SK-N-SH (cell line): Measurements from ENCODE around the gene SALL3. TPM values are rescaled to one million over a fixed set of nuclear protein-coding genes. Genes with fewer than 3 reads are reported as not detected.

ENCODE experiments used
- CTCF ChIA-PET: fragments of 300-600, 350-600 bp; formaldehyde crosslinking; extraction: SDS; loops from one replicate; lab custom pipeline; 2021; lab: Yijun Ruan, JAX
- POLR2A ChIA-PET: fragments of 350-600 bp; sonication (Branson Sonifier 250); formaldehyde crosslinking; extraction: SDS; loops from one replicate; lab custom pipeline; 2020; ENCODE audit warnings: antibody characterized with exemption, inconsistent platforms; lab: Yijun Ruan, JAX
- DNase-seq: peaks from one replicate; pipeline ENCODE4 v3.0.0; 2012
- H2AFZ ChIP-seq: fragments of 200-600 bp; sonication (generic); 2 replicates; pipeline ENCODE4 v1.8.1; 2016; ENCODE audit warnings: antibody characterized with exemption, mild to moderate bottlenecking, low read depth
- H3F3A ChIP-seq: fragments of 200-600 bp; sonication (generic); replicated peaks from 2 replicates; pipeline ENCODE3; 2016; ENCODE audit warnings: antibody characterized with exemption, mild to moderate bottlenecking; ENCODE audit not compliant: insufficient read depth
- H3K27ac ChIP-seq, 2 experiments: fragments of 200-500 bp in 1 of 2; fragments of 200-600 bp in 1 of 2; sonication (Bioruptor generic) in 1 of 2; sonication (generic), shearing (Covaris generic) in 1 of 2; 2 replicates each; pipeline versions ENCODE4 v1.5.1 to v1.6.1; 2014 to 2016; ENCODE audit warnings: low read depth in 2 of 2, inconsistent platforms in 1 of 2, low read length in 1 of 2, mild to moderate bottlenecking in 1 of 2, mixed read lengths in 1 of 2
- H3K27me3 ChIP-seq: fragments of 200-600 bp; sonication (generic), shearing (Covaris generic); 2 replicates; pipeline ENCODE4 v1.6.1; 2016; ENCODE audit warnings: mixed run types; ENCODE audit not compliant: insufficient read depth
- H3K36me3 ChIP-seq, 2 experiments: fragments of 200-500 bp in 1 of 2; fragments of 200-600 bp in 1 of 2; sonication (Bioruptor generic) in 1 of 2; sonication (generic) in 1 of 2; replicated peaks in 1 of 2; 2 replicates each; pipeline versions ENCODE3 to v1.5.1; 2014 to 2016; ENCODE audit warnings: low read length in 1 of 2, mild to moderate bottlenecking in 1 of 2; ENCODE audit not compliant: insufficient read depth in 2 of 2, control insufficient read depth in 1 of 2
- H3K4me1 ChIP-seq, 2 experiments: fragments of 200-500 bp in 1 of 2; fragments of 200-600 bp in 1 of 2; sonication (Bioruptor generic) in 1 of 2; sonication (generic), shearing (Covaris generic) in 1 of 2; 2 replicates each; pipeline versions ENCODE4 v1.5.1 to v1.6.1; 2014 to 2016; ENCODE audit warnings: low read depth in 1 of 2, low read length in 1 of 2, mixed run types in 1 of 2; ENCODE audit not compliant: insufficient read depth in 2 of 2, control insufficient read depth in 1 of 2
- H3K4me2 ChIP-seq: fragments of 200-600 bp; sonication (generic), shearing (Covaris generic); 2 replicates; pipeline ENCODE4 v1.6.1; 2017; ENCODE audit warnings: mixed run types
- H3K4me3 ChIP-seq, 2 experiments: fragments of 200-500 bp in 1 of 2; fragments of 200-600 bp in 1 of 2; sonication (Bioruptor generic) in 1 of 2; sonication (generic), shearing (Covaris generic) in 1 of 2; 2 replicates each; pipeline versions ENCODE4 v1.5.1 to v1.8.1; 2014 to 2016; ENCODE audit warnings: low read depth in 2 of 2, inconsistent platforms in 1 of 2, low read length in 1 of 2, mild to moderate bottlenecking in 1 of 2, mixed read lengths in 1 of 2, moderate library complexity in 1 of 2
- H3K79me2 ChIP-seq: fragments of 200-600 bp; sonication (generic); 2 replicates; pipeline ENCODE4 v1.8.1; 2017; ENCODE audit warnings: mild to moderate bottlenecking; ENCODE audit not compliant: insufficient read depth
- H3K9ac ChIP-seq: fragments of 200-600 bp; sonication (generic); 2 replicates; pipeline ENCODE4 v1.6.1; 2017; ENCODE audit warnings: mixed run types
- H3K9me2 ChIP-seq: fragments of 200-600 bp; sonication (generic); 2 replicates; pipeline ENCODE4 v1.6.1; 2017; ENCODE audit warnings: mixed run types
- H3K9me3 ChIP-seq: fragments of 200-600 bp; sonication (generic); 2 replicates; pipeline ENCODE4 v1.6.1; 2017; ENCODE audit warnings: mixed run types, mild to moderate bottlenecking, moderate library complexity
- H4K20me1 ChIP-seq: fragments of 200-600 bp; sonication (generic); 2 replicates; pipeline ENCODE4 v1.6.1; 2017; ENCODE audit warnings: mild to moderate bottlenecking, mixed run types; ENCODE audit not compliant: insufficient read depth
- EP300 ChIP-seq, 2 experiments: IDR thresholded peaks; 2 replicates each; pipeline versions ENCODE4 v1.4.0 to v1.6.1; 2012; ENCODE audit warnings: borderline replicate concordance in 1 of 2, low read depth in 1 of 2, low read length in 1 of 2
- EZH2phosphoT487 ChIP-seq: fragments of 200-600 bp; sonication (generic); IDR thresholded peaks from 2 replicates; pipeline ENCODE4 v1.6.1; 2017; ENCODE audit warnings: low read depth, mixed run types, mild to moderate bottlenecking, antibody characterized with exemption, moderate library complexity, borderline replicate concordance
- FOSL2 ChIP-seq: IDR thresholded peaks from 2 replicates; pipeline ENCODE4 v1.4.0; 2012; ENCODE audit warnings: low read depth, mild to moderate bottlenecking, moderate library complexity, borderline replicate concordance
- FOXM1 ChIP-seq: IDR thresholded peaks from 2 replicates; pipeline ENCODE4 v1.4.0; 2012; ENCODE audit warnings: low read depth, mild to moderate bottlenecking
- GABPA ChIP-seq: IDR thresholded peaks from 2 replicates; pipeline ENCODE4 v1.4.0; 2012; ENCODE audit warnings: low read depth, mild to moderate bottlenecking
- JUND ChIP-seq: IDR thresholded peaks from 2 replicates; pipeline ENCODE4 v1.4.0; 2012
- RAD21 ChIP-seq: IDR thresholded peaks from 2 replicates; pipeline ENCODE4 v1.6.1; 2012; ENCODE audit warnings: mild to moderate bottlenecking, low read length
- RFX5 ChIP-seq: IDR thresholded peaks from 2 replicates; pipeline ENCODE4 v1.6.1; 2012; ENCODE audit warnings: mild to moderate bottlenecking, improper control_type of control experiment, low read length
- SMC3 ChIP-seq: IDR thresholded peaks from 2 replicates; pipeline ENCODE4 v1.6.1; 2012; ENCODE audit warnings: low read depth, low read length, improper control_type of control experiment
- TAF1 ChIP-seq: IDR thresholded peaks from 2 replicates; pipeline ENCODE4 v1.6.1; 2012; ENCODE audit warnings: low read depth, mild to moderate bottlenecking, low read length, moderate library complexity, borderline replicate concordance
- TCF12 ChIP-seq: IDR thresholded peaks from 2 replicates; pipeline ENCODE4 v1.4.0; 2012
- TEAD4 ChIP-seq: IDR thresholded peaks from 2 replicates; pipeline ENCODE4 v1.4.0; 2012; ENCODE audit warnings: mild to moderate bottlenecking, borderline replicate concordance; ENCODE audit not compliant: insufficient read depth
- YY1 ChIP-seq: IDR thresholded peaks from 2 replicates; pipeline ENCODE4 v1.4.0; 2012; ENCODE audit warnings: low read depth, mild to moderate bottlenecking
- WGBS: methylation state at CpG from one replicate; pipeline ENCODE4 v1.1.6; 2017; ENCODE audit warnings: low lambda C conversion rate; 5-methylcytosine and 5-hydroxymethylcytosine counted together
- polyA plus RNA-seq, 3 experiments: library from polyadenylated mRNA; depleted of rRNA; stranded (reverse); fragments of >200 nt; gene quantifications; 2 replicates each; pipeline ENCODE4 v1.2.3, GENCODE V29; 2012
- TF ChIP-seq, protein P1 (sequence below): fragments of 200-600 bp; sonication (generic); IDR thresholded peaks from 2 replicates; pipeline ENCODE4 v1.6.1; 2017; ENCODE audit warnings: antibody characterized with exemption, mild to moderate bottlenecking, moderate library complexity
- TF ChIP-seq, protein P2 (sequence below): IDR thresholded peaks from 2 replicates; pipeline ENCODE4 v1.4.0; 2012; ENCODE audit warnings: low read depth
- TF ChIP-seq, protein P3 (sequence below): IDR thresholded peaks from 2 replicates; pipeline ENCODE4 v1.6.1; 2012; ENCODE audit warnings: mild to moderate bottlenecking, low read depth, low read length, moderate library complexity
- TF ChIP-seq, protein P4 (sequence below): fragments of 150-350 bp; IDR thresholded peaks from 2 replicates; pipeline ENCODE4 v1.6.1; 2016; ENCODE audit warnings: mild to moderate bottlenecking, low read depth, low read length

SALL3 gene
- polyA plus RNA-seq, 1 of the 3 experiments (the other 2 are of a cell fraction), result not detected

DNA sequence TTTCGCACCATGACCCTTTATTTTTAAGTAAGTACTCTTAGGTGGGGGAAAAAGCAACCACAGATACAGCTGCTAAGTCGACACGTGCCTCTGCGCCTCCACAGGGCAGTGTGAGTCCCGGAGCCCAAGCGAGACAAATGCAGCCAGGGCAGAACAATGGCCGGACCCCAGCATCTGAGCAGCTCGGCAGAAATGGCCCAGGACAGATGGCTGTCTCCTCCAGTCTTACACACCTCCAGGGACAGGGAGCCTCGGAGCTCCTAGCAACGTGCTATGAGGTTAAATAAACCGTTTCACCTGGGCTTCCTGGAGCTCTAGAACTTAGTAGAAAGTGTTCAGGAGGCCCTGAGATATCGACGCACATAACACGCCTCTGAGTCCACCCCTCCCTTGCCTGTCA, 47.3 kb upstream of the SALL3 start:
- no peak overlapping the region for H3K4me2 ChIP-seq
- POLR2A ChIA-PET, result no interaction called here
- H2AFZ ChIP-seq, result no peak overlapping the region
- H3K79me2 ChIP-seq, result no peaks in the 10 kb centered on the region
- no peaks in the 10 kb centered on the region for H4K20me1 ChIP-seq
- H3K9me2 ChIP-seq, result no peaks in the 10 kb centered on the region
- H3K9me3 ChIP-seq, result no peaks in the 10 kb centered on the region
- H3K9ac ChIP-seq, result no peak overlapping the region
- DNase-seq, result no peak
- no peaks in the 10 kb centered on the region for H3F3A ChIP-seq
- TF ChIP-seq JUND (no peak), YY1 (no peak), EP300 (IDR thresholded peaks at IDR 0.05; ENCODE audit: borderline replicate concordance in 1 of 2, low read depth in 1 of 2, low read length in 1 of 2) (no peak), TCF12 (no peak), RAD21 (no peak), SMC3 (no peak), GABPA (no peak), FOXM1 (no peak), RFX5 (no peak), EZH2phosphoT487 (no peak), TEAD4 (no peak), FOSL2 (no peak), TAF1 (no peak)
- TF ChIP-seq, protein P1, sequence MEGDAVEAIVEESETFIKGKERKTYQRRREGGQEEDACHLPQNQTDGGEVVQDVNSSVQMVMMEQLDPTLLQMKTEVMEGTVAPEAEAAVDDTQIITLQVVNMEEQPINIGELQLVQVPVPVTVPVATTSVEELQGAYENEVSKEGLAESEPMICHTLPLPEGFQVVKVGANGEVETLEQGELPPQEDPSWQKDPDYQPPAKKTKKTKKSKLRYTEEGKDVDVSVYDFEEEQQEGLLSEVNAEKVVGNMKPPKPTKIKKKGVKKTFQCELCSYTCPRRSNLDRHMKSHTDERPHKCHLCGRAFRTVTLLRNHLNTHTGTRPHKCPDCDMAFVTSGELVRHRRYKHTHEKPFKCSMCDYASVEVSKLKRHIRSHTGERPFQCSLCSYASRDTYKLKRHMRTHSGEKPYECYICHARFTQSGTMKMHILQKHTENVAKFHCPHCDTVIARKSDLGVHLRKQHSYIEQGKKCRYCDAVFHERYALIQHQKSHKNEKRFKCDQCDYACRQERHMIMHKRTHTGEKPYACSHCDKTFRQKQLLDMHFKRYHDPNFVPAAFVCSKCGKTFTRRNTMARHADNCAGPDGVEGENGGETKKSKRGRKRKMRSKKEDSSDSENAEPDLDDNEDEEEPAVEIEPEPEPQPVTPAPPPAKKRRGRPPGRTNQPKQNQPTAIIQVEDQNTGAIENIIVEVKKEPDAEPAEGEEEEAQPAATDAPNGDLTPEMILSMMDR, result no peak
- TF ChIP-seq, protein P2, sequence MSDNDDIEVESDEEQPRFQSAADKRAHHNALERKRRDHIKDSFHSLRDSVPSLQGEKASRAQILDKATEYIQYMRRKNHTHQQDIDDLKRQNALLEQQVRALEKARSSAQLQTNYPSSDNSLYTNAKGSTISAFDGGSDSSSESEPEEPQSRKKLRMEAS, result no peak
- TF ChIP-seq, protein P3, sequence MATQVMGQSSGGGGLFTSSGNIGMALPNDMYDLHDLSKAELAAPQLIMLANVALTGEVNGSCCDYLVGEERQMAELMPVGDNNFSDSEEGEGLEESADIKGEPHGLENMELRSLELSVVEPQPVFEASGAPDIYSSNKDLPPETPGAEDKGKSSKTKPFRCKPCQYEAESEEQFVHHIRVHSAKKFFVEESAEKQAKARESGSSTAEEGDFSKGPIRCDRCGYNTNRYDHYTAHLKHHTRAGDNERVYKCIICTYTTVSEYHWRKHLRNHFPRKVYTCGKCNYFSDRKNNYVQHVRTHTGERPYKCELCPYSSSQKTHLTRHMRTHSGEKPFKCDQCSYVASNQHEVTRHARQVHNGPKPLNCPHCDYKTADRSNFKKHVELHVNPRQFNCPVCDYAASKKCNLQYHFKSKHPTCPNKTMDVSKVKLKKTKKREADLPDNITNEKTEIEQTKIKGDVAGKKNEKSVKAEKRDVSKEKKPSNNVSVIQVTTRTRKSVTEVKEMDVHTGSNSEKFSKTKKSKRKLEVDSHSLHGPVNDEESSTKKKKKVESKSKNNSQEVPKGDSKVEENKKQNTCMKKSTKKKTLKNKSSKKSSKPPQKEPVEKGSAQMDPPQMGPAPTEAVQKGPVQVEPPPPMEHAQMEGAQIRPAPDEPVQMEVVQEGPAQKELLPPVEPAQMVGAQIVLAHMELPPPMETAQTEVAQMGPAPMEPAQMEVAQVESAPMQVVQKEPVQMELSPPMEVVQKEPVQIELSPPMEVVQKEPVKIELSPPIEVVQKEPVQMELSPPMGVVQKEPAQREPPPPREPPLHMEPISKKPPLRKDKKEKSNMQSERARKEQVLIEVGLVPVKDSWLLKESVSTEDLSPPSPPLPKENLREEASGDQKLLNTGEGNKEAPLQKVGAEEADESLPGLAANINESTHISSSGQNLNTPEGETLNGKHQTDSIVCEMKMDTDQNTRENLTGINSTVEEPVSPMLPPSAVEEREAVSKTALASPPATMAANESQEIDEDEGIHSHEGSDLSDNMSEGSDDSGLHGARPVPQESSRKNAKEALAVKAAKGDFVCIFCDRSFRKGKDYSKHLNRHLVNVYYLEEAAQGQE, result no peak
- TF ChIP-seq, protein P4, sequence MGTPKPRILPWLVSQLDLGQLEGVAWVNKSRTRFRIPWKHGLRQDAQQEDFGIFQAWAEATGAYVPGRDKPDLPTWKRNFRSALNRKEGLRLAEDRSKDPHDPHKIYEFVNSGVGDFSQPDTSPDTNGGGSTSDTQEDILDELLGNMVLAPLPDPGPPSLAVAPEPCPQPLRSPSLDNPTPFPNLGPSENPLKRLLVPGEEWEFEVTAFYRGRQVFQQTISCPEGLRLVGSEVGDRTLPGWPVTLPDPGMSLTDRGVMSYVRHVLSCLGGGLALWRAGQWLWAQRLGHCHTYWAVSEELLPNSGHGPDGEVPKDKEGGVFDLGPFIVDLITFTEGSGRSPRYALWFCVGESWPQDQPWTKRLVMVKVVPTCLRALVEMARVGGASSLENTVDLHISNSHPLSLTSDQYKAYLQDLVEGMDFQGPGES, result no peak
- H3K27me3 ChIP-seq, result peaks cover 72% of the 10 kb centered on the region
- no peaks in the 10 kb centered on the region for H3K36me3 ChIP-seq
- 2% methylated on average over 11 of the region's 14 CpGs for WGBS
- CTCF ChIA-PET, result interaction anchor here (1.9 kb wide), 1 partner anchor 57 kb away, joined by 7 read pairs; no protein-coding TSS in a partner anchor
- H3K4me3 ChIP-seq, result no peak overlapping the region
- no peak overlapping the region for H3K27ac ChIP-seq
- no peaks in the 10 kb centered on the region for H3K4me1 ChIP-seq
